CD4-positive, alpha-beta T cell treated with Interleukin-2 at 100 ng/mL for 4 hours (primary cell): Measurements from ENCODE around the gene MED17.
"Not testable (repeated sequence)": the region's sequence is repeated elsewhere in the genome, so short reads cannot be mapped to it uniquely, and the experiment has no call there.

ENCODE experiments used
- DNase-seq: peaks from one replicate; pipeline ENCODE4 v3.0.0-alpha.2; 2020; ENCODE audit warnings: low spot score

Gene MED17

DNA sequence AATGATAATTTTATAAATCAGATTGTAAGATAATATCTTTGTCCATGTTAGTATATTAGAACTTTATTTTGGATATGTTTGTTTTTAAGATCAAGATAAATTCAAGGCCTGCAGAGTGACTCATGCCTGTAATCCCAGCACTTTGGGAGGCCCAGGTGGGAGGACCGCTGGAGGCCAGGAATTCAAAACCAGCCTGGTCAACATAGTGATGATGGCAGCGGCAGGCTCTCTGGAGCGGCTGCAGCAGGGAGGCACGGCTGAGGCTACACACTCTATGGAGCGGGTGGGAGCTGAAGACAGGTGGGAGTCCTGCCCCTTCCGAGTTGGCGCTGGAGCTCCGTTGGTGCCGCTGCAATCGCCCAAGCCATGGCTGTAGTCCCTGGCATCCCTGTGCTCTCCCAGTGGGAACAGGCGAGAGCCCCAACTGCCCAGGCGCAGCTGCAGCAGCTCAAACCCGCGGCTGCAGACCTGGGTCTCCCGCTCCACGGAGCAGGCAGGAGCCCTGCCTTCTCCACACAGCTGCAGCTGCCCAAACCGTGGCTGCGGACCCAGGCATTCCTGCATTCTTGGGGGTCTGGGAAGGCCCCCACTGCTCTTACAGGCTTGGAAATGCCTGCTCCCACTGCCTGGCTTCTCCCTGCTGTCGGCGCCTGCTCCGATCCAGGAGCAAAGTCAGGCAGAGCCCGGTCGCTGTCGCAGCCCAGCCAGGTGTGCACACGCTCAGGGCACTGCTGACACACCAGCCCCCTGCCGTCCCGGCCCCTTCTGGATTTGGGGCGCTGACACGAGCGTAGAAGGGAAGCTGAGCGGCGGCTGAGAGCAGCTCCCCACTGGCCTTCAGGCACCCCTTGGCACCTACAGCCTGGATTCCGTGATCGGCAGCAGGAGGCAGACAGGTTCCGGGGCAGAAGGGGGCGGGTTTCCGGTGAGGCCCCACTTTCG lies 25.9 kb upstream of the MED17 start:
- DNase-seq, result no peak

DNA sequence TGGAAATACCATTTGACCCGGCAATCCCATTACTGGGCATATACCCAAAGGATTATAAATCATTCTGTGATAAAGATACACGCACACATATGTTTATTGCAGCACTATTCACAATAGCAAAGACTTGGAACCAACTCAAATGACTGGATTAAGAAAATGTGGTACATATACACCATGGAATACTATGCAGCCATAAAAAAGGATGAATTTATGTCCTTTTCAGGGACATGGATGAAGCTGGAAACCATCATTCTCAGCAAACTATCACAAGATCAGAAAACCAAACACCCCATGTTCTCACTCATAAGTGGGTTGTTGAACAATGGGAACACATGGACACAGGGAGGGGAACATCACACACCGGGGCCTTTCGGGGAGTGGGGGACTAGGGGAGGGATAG lies 25.0 kb upstream of the MED17 start:
- DNase-seq, result not testable (repeated sequence)

DNA sequence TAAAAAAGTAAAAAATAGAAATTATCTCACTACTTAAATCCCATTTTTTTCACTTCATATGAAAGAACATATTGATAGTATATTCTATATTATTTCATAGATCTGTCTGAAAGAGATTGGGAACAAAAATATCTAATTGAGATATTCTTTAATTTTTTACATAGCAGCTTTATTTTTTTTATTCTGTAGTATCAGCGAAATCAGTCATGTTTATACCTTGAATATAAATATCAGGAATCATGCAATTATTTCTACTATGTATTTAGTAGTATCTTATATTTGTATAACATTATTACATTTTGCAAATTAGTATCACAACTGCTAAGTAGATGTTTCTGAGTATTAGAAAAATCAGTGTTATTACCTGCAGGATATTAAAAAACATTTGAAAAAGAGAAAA lies 22.2 kb upstream of the MED17 start:
- DNase-seq, result no peak

DNA sequence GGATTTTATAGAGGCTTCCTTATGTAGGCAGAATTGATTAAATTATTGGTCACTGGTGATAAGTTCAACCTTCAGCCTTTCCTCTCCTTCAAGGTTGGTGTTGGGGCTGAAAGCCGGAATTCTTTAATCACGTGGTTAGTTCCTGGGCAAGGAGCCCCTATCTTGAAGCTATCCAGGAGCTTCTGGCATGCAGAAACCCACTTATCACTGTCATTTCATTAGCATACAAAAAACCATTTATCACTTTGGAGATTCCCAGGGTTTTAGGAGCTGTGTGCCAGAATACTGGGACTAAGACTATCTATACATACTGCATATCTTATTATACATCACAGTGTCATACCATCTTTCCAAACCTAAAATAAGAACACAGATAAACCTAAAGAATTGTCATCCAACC lies 18.5 kb upstream of the MED17 start:
- no peak for DNase-seq

DNA sequence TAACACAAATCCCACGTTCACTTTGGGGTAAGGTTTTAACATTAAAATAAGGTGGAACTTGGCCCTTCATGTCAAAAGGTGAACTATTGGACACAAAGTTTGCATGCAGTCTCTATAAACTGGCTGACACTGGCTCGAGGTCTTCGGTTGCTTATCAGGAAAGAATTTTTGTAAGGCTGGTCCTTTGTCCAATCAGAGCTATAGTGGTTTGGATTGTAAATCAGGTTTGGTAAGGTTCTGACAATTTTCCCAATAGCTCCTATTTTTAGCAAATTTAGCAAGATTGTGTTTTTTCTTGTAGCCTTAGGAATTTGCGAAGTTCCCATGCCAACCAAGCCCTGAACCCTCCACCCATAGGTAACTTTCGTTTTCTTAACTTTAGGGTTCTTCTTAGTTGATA lies 17.6 kb upstream of the MED17 start:
- DNase-seq, result no peak

DNA sequence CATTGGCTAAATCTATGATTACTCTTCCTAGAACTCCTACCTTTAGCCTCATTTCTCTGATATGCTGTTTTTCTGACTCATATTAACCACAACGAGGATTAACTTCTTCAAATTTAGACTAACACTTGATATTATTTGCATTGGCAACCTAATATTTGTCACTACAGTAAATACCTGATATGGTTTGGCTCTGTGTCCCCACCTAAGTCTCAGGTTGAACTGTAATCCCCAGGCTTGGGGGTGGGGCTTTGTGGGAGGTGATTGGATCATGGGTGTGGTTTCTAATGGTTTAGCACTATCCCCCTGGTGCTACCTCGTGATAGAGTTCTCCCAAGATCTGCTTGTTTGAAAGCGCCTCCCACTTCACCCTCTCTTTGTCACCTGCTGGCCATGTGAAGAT lies 17.1 kb upstream of the MED17 start:
- no peak for DNase-seq

DNA sequence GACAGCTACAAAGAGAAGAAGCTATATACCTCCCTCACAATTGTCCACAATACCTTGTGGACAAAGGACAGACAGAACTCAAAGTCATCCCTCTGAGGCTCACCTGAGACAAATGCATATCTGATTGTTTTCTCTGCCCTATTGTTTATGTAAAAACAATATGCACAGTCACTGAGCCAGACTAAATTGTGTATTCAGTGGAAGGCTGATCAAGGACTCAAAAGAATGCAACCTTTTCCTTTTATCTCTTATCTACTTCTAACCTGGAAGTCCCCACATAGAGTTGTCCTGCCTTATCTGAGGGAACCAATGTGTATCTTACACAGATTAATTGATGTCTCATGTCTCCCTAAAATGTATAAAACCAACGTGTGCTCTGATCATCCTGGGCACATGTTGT lies 13.9 kb upstream of the MED17 start:
- DNase-seq, result no peak

DNA sequence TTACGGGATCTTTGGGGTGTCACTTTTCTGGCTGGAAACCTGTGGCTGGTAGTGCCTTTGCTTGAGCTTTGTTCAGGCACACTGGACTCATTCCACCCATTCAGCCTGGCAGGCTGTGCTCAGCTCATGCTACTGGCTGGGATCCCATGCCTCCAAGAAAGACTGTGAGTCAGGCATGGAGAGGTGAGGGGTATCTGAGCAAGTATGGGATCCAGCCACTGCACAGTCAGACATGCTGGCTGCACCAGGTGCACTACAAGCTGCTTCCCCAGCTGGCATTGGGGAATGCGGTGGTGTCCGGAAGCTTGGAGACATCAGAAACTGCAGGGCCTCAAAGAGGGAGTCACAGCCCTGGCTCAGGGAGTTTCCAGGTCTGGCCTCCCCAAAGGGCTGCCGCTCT lies 12.0 kb upstream of the MED17 start:
- no peak for DNase-seq

DNA sequence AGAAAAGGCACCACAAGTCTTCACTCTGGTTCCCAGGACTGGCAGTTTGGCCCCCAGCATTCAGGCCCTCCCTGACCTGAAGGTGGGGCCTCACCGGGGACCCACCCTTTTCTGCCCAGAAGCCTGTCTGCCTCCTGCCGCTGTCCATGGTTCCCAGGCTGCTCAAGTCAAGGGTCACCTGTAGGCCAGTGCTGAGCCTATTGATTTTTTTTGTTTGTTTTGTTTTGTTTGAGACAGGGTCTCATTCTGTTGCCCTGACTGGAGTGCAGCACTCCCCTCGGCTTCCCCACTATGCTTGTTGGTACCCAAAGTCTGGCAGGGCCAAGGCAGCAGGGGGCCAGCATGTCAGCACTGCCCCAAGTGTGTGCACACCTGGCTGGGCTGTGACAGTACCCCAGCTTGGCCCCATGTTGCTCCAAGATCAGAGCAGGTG lies 11.0 kb upstream of the MED17 start:
- no peak for DNase-seq

DNA sequence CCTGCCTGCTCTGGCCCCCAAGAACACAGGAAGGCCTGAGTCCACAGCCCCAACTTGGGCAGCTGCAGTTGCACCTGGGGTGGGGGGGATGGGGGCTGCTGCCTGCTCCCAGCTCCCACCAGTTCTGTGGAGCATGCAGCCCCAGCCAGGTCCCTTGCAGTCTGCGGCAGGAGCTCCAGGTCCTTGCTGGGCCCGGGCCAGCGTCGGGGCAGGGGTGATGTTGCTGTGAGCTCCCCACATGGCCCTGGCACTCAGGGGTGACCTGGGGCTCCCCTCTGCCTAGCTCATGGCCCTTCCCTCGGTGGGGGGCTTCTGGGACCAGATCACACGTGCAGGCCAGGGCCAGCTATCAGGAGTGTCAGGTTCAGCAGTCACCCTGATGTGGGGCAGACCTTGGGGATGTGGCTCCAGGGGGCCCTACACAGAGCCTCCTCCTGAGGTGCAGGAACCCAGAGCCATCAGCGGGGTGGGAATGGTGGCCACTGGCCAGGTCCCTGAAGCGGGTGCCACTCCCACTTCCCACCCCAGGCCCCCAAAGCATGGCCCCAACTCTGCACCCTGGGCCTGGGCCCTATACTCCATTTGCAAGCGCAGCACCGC lies 10.4 kb upstream of the MED17 start:
- DNase-seq, result no peak

DNA sequence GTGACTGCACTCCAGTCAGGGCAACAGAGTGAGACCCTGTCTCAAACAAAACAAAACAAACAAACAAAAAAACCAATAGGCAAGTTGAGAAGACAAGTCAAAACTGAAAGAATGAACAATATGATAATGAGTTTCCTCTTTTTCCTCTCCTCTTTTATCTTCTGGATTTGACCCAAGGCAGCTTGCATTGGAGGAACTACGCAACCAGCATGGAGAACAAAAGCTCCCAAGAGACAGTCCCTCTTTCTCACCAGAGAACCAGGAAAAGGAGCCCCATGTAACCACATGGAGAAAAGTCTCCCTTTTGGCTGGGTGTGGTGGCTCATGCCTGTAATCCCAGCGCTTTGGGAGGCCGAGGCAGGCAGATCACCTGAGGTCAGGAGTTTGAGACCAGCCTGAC lies 9.5 kb upstream of the MED17 start:
- DNase-seq, result not testable (repeated sequence)

DNA sequence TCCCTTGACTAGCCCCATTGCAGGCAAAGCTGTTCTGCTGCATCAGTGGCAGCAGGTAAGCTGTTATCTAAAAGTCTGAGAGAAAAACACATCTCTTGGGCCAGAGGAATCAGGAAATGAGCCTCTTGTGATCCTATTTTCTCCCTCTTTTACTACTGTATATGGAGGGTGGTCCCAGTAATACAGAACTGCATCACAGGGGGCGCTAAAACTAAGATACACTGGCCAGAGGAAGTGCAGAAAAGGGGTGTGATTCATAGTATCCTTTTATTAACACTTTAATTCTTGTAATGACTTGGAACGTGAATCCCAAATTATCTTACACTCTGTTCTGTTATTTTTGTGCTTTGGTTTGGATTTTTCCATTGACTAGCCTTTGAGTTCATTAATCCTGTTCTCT lies 8.8 kb upstream of the MED17 start:
- peak; percentile 6 for DNase-seq

DNA sequence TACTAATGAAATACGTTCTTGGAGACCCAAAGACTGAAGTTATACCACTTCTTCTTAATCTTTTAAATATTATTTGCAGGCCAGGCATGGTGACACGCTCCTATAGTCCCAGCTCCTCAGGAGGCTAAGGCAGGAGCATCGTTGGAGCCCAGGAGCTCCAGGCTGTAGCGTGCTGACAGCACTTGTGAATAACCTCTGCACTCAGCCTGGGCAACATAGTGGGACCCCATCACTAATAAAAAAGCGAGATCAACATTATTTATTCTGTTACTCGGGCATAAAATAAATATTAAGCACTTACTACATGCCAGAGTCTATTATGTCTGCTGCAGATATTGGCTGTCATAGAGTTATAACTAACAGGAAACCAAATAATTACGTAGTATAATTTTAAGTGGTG lies 720 bp upstream of the MED17 start:
- no peak for DNase-seq

DNA sequence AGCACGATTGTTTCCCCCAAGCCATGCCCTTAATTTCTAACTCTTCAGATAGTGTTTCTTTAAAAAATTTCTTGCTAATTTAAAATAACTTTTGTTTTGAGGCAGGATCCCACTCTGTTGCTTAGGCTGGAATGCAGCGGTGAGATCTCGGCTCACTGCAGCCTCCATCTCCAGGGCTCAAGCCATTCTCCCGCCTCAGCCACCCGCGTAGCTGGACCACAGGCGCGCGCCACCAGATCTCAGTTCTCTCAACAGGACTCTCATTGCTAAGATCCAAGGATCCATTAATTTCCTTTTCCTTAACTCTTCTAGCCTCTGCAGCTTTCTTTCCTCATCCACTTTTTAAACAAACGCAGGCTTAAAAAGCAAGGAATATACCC lies 327 bp upstream of the MED17 start:
- no peak for DNase-seq

DNA sequence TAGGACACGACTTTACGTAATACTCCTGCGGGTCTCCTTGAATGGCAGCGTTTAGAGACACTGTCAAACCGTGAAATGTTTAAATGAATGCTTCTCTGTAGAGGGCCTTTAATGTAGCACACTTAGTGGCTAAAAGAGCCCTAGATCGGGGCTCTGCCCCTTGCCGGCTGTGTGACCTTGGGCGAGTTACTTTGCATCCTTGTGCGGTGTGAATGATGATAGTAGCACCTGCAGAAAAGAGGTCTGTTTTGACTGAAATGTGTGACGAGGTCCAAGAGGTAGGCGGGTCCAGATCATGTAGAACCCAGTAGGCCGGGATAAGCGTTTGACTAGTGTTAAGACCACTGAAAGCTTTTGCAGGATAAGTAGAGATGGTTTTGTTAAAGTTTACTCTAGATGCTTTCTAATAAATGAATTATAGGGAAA lies 866 bp downstream of the MED17 start:
- no peak for DNase-seq

DNA sequence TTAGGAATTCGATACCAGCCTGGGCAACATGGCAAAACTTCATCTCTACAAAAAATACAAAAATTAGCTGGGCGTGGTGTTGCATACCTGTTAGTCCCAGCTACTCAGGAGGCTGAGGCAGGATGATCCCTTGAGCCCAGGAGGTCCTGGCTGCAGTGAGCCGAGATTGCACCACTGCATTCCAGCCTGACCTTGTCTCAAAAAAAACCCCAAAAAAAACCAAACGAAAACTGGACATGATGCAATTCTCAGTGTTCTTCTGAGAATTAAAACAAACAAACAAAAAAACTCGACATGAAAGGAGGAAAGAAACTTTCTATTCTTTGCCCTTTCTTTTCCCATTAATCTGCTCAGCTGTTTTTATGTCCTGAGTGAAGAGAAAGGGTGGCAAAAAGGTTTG lies 7.4 kb downstream of the MED17 start:
- DNase-seq, result no peak

DNA sequence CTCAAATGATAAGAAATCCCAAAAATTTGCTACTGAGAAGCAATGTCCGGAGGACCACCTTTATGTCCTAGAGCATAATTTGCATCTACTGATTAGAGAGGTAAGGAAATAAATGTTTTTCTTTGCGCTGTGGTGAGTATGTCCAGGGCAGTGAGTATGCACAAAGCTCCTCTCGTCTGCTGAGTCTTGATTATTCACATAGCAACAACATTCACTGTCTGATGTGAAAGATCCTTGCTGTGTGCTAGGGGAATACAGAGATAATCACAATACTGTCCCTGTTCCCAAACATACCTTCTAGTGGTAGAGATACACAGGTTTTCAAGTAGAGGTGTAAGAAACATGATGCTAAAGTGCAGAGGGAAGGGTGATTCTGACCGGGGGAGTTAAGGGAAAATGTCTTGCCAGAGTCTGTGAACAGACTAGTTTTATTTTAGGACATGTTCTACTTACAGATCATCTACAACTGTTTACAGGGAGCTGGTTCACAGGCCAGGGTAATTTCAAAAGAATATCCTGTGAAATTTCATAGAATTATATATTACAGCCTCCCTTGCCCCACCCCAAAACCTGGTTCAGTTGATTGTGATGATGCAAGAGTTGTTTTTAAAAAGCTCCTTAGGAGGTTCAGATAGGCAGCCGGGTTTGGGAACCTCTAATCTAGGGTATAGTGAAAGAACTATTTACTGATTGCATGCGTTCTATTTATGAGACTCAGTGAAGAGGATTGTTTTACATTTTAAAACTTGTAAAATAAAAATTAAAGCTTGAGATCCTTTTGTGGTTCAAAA lies 12.6 kb downstream of the MED17 start:
- DNase-seq, result no peak

DNA sequence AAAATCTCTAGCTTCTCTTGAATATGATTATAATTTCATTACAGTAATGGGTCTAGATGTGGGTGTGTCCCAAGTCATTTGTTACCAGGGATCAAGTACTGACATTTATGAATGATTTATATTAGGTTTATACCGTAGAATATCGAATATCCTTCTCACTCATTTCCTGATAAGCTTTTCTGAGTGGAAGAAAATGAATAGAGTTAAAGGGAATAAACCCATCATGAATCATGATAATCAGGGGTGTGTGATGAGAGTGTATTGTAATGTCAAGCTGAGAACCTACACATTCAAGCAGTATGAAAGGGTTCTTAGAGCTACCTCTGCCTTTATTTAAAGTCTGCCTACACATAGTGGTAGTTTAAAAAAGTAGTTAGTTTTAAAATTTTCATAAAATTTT lies 17.3 kb downstream of the MED17 start:
- no peak for DNase-seq

DNA sequence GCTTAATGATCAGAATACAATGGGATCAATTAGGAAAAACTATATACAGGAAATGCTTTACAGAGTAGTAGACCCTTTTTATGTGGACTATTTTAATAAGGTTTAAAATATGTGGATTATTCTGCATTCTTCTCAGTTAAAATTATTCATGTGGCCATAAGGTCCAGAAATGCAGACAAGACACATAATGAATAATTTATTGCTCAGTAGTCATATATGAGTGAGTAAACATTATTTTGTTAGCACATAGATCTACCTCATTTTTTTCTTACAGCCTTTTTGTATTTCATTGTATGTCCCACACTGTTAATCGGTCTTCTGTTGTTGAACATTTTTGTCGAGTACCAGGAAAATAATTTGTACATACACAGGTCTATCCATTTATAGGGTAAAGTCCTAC lies 20.8 kb downstream of the MED17 start:
- no peak for DNase-seq

DNA sequence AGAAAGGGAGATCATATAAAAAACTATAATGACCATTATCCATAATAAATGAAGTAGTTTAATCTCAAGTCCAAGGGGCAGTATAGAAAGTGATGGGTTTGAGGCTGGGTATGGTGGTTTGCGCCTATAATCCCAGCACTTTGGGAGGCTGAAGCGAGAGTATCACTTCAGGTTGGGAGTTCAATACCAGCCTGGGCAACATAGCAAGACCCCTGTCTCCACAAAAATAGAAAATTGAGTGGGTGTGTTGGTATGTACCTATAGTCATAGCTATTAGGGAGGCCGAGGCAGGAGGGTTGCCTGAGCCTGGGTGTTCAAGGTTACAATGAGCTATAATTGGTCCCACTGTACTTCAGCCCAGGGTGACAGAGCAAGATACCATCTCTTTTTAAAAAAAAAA lies 23.9 kb downstream of the MED17 start:
- no peak for DNase-seq

DNA sequence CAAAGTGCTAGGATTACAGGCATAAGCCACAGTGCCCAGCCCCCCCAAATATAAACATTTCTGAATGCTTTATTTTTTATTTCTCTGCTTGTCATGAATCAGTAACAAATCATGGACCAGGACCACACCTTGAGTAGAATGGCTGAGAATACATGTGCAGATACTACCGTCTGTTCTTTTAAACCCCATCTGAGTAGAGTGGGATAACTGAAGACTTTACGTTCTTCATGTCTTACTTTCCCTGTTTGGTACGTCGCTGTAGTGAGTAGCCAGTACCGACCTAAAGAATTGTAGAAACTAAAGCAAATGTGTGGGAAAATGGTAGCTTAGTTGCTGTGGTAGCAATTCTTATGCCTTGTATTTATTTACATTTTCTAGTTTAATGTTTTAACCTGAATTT lies 29.9 kb downstream of the MED17 start:
- no peak for DNase-seq

DNA sequence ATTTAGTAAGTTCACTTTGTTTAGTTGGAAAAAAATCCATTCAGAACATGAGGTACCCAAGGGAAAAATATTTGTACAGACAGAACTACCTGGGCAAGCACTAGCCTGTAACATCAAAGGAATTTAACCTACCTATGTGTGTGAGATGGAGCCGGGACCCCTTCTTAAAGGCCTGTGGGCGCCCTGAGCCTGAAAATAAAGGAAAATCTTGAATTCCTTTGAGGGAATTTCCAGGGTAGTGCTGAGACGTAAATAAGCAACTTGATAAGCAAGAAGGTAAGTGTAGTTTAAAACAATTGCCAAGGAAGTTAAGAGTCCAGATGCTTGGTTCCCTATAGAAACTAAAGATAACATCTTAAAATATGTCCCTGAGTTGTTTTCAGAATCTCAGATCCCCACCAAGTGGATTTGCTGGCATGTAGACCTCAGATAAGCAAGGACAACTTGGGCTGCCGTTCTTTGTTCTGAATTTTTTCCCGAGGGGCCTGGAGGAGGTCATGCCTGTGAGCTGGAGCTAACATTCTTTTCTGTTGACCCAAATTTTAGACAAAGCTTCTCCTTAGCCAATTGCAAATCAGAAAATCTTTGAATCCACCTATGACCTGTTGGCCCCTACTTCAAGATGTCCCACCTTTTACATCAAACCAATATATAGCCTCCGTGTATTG lies 31.0 kb downstream of the MED17 start:
- DNase-seq, result no peak
